ENCODE data around the gene PAX5.
"Not testable (repeated sequence)": the region's sequence is repeated elsewhere in the genome, so short reads cannot be mapped to it uniquely, and the experiment has no call there.

PAX5 gene

GRCh38 chr9:37033682-37034304 lies at the start of gene PAX5:
Gene PAX5 (minus strand): TSS chr9:37034268. CDS start chr9:37034031, 237 bp downstream.
- DNase-seq: peak; percentile 48

DNA sequence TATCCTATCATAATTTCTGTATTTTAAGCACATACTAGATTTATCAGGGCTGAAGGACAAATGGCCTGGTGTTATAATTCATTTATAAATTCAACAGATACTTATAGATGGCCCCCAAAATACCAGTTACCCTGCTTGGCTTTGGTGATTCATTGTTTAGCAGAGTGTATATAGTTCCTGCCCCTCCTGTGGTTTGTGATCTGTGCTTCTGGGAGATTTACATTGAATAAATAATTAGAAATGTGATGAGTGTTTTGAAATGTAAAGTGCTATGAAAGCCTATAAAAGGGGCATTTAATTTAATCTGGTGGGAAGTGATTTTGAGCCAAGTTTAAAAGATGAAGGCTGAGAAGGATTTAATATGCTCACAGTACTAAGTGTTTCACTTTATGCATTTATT lies 49.6 kb upstream of the PAX5 start:
- no peak for DNase-seq

GRCh38 chr9:37082214-37082765 lies 48.2 kb upstream of the PAX5 start:
- no peak for DNase-seq

GRCh38 chr9:37081507-37081906 lies 47.4 kb upstream of the PAX5 start:
- DNase-seq: not testable (repeated sequence)

DNA sequence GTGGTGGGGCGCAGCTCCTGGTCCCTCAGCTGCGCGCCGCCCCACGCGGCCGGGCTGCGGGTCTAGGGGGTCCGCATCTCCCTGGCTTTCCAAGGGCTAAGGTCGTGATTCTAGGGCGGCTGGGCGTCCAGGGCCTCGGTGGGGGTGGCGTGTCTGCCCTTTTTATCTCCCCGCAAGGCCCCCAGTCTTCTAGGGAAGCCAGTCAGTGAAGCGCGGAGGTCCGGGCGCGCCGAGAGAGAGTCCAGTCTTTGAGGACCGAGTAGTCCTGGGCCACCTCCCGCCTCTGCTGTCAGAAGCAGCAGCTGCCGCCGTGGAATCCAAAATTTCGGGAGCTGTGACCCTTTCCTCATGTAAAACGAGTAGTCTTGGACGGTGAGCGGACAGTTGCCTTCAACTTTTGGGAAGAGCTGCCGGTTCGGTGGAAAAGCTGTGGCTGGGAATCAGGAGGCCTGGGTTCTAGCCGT lies 46.1 kb upstream of the PAX5 start:
- DNase-seq: peak; percentile 59

DNA sequence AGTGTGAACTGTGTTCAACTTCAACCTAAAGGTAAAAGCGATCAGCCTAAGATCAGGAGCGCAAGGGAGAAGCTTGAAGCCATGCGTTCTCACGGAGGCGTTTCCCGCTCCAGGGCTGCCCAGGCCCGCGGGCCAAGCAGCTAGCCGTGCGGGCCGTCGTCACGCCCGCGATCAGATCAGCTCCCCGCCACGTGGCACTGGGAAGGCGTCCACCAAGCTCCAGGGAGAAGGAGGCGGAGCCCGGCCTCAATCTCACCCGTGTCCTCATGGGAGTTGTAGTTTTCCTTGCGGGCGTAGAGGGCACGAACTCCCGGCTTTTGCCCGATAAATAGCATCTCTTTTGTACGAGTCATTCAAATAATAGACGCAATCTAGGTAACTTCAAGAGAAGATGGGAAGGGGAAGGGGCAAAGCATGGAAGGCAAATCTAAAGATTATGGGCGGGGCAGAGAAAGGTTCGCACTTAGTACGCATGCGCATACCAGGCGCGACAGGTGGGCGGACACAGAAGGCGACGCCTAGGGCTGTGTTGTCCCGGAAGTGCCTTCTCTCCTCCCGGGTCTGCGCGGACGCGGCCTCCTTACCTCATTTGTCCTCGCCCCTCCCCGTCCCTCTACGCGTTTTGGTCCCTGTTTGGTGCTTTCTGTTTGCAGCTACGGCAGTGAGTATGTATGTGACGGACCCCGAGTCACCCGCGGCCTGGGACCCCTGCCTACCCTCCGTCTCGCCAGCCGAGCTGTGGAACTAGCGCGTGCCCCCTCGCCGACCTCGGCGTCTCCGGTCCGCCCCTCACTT lies 45.5 kb upstream of the PAX5 start:
- DNase-seq: peak; percentile 96

GRCh38 chr9:37074790-37075189 lies 40.7 kb upstream of the PAX5 start:
- DNase-seq: not testable (repeated sequence)

DNA sequence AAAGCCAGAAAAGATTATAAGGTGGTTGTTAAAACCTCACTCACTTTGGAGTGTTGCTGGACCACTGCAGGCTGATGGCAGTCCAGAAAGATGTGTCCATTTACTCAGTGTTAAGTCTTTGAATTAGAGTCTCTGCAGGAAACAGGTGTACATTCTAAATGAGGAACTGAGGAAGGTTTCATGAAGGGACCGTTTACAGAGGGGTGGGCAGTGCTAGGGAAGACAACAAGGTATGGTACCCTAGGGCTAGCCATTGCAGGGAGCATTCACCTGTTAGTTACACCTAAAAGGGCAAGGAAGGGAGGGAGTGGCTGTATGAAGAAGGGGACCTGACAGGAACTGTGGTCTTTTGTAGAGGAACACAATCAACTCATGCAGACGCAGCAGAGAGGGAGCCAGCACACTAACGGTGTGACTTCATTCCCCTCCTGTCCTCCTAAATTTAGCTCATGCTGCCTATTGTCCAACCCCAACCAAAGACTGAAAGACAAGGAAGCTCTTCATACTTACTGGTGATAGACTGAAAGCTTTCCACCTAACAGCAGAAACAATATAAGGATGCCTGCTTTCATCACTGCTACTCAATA lies 32.2 kb upstream of the PAX5 start:
- DNase-seq: no peak

DNA sequence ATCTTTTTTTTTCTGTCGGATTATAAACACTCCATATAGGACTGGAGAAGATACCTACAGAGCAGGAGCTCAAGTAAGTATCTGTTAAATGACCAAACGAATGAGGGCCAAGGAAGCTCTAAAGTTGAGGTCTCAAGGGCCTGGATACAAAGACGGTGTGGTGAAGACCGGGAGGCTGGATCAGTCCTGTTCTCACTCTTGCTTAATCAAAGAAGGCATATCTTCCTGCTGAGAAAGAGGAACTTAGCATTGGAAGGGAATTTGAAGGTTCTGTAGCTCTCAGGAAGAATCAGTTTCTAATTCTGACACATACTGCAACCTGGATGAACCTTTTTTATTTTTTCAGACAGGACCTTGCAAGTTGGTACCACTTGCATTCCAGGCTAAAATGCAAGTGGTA lies 28.3 kb upstream of the PAX5 start:
- DNase-seq: no peak

DNA sequence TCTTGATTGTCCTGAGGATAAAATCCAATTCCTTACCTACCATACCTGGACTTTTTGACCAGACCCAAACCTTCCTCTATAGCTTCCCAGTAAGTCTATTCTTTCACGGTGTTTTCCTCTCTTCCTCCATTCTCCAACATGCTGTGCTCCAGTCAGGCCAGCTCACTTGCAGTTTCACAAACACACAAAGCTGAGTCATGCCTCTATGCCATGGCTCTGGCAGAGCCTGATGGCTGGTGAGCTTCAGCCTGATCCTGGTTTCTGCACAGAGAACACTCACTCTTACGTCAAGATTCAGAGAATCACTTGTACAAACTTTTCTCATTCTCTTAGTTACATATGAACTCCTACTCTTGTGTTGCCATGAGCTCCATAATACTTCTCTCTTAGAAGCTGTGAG lies 27.7 kb upstream of the PAX5 start:
- DNase-seq: peak; percentile 61

- no peak for DNase-seq
Observed at GRCh38 chr9:37060833-37061232, 26.8 kb upstream of the PAX5 start.

DNA sequence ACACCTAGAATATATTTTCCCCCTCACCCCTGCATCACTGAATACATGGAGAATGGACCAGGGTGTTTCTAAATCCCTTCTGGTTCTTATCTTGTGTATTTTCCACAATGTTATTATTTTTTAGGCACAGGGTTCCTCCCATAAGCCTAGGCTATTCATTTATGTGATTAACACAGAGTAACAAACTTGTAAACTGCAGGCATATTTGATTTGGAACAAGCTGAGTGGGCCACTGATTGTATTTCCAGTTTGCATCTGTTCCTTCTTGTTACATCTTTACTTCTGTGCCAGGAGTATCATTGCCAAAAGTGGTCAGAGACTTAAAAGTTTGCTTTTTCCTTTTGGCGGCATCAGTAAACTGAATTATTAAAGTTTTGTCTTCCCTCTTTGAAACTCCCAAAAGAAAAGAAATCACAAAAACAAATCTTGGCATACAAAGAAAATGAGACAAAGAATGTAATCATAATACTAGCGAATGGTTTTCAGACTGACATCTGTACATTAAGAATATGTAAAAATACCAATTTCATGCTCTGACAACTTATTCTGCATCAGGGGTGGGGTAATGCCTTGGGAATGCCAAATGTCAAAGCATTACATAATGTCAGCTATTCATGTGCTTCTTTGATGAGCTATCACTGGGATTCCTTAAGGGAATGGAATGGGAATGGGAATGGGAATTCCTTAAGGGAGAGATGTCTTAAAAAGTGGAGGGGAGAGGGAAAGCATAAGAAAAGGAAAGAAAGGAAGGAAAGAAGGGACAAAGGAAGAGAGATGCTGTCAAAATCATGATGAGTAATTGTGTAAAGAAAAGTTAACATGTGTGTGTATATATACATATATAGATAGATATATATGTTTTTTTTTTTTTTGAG lies 22.2 kb upstream of the PAX5 start:
- no peak for DNase-seq

DNA sequence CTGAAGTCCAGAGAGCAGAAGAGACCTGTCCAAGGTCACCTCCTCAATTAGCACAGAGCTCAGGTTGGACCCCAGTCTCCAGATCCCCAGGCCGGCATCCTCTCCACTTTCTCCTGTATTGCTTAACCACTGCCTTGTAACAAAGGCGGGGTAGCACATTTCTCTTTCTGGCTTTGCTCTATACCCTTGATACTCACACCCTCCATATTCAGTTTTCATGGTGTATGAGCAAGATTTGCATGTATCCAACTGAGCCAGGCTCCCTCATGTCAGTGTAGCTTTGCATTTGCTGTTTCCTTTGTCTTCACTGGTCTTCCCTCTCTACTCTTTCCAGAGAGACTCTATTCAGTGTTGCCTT lies 20.3 kb upstream of the PAX5 start:
- not testable (repeated sequence) for DNase-seq

DNA sequence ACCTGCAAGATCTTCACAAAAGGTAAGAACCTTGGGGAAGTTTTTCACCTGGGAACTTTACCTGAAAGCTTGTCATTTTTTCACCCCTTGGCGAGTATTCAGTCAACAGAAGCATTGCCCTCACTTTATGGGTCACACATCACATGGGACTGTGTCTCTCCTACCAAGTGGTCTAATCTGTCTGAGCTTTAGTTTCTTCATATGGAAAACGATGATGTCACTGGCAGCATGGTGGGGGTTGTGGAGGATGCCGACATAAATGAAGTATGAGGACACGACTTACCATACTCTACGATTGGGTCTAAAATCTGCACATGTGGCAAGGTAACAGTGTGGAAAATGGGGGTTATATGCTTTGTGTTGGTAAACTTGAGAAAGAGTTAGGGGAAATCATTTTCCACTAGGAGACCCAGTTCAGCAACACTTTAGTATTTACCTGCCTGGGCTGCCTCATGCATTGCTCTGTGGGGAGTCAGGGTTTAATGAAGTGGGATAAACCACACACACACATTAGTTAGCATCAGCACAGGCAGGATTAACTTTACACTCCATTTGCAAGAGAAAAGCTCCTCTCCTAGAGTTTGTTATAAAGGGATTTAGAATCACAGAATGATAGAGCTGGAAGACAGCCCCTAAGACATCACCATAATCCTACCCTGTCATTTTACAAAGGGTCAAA lies 19.8 kb upstream of the PAX5 start:
- no peak for DNase-seq

DNA sequence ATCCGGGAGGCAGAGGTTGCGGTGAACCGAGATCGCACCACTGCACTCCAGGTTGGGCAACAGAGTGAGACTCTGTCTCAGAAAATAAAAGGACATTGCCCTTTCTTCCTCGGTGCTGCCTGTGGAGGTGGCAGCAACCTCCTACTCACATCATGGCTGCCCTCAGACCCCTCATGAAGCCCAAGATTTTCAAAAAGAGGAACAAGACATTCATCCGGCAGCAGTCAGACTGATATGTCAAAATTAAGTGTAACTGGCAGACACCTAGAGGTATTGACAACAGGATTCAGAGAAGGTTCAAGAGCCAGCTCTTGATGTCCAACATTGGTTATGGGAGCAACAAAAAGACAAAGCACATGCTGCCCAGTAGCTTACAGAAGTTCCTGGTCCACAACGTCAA lies 12.6 kb upstream of the PAX5 start:
- DNase-seq: no peak

DNA sequence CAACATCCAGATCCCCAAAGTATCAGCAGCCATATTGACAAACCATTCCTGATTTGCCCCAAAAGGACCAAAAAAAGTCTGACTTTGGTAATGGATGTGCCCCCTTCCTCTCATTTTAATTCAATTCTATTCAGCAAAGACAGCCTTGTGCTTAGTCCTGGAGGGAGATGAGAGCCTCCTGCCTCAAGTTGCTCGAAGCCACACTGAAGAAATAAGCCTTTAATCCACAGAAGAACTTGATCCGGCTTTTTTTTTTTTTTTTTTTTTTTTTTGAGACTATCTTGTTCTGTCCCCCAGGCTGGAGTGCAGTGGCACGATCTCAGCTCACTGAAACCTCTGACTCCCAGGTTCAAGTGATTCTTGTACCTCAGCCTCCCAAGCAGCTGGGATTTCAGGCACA lies 8.4 kb upstream of the PAX5 start:
- DNase-seq: no peak

- no peak for DNase-seq
Observed at GRCh38 chr9:37040508-37041127, 6.5 kb upstream of the PAX5 start.

DNA sequence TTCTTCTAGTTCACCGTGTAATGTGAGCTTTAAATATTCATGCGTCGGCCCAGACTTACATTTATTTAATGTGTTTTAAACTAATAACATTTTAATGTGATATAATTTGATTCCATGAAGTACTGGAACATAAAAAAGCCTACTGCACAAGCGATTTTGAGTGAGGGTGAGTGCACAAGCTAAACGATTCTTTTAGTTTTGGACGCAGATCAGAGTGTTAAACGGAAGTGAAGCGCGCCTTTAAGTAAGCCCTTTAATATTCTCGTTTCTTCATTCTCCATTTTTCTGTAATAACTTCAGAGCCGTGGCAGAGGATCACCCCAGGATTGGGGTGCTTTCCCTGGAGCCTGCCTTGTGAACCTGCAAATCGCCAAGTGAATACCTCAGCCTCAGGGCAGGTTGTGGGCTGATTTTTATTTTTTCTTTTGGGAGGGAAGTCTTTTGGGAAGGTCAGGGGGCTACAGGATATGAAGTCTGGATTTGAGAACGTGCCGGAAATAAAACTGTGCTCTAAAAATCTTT lies 4.9 kb upstream of the PAX5 start:
- DNase-seq: no peak

DNA sequence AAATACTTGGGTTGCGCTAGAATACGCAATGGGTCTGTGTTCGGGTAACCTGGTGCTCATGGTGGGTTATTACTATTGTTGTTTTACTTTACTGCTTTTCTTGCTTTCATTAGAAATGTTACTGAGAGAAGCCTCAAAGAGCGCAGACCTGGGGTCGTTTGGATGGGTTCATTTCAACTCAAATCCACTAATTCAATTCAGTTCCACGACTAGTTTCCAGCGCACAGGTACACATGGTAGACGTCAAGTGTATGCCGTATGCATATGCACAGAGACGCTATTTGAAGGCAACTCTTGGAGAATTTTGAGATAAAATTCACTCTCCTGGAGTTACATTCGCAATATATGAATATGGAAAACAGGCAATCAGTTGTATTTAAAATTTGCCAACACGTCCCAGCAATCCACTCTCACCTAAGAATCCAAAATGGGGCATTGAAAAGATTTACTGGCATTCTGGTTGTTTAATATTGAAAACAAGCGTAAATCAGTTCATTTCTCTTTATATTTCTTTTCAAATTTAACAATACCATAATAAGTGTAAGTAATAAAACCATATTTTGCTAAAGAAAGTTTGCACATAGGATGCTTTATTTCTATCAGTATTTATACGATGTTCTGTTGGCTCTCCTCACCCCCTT lies 4.4 kb upstream of the PAX5 start:
- no peak for DNase-seq

- no peak for DNase-seq
Observed at GRCh38 chr9:37037503-37038301, 3.6 kb upstream of the PAX5 start.
